SU-DHL-6 (cell line): ENCODE data around the gene PPIC.

Source experiments
- CTCF ChIP-seq: fragments of 200-600 bp; sonication (generic); IDR thresholded peaks from one replicate; pipeline ENCODE4 v1.5.1; 2017; ENCODE audit warnings: antibody characterized with exemption, mild to moderate bottlenecking, low read length, moderate library complexity; ENCODE audit not compliant: insufficient read depth, poor library complexity, severe bottlenecking
- EZH2phosphoT487 ChIP-seq: fragments of 200-600 bp; sonication (generic), shearing (Covaris generic); conservative IDR thresholded peaks from 2 replicates; pipeline ENCODE4 v1.6.1; 2018; ENCODE audit warnings: mild to moderate bottlenecking, antibody characterized with exemption, low read length, moderate library complexity, mixed read lengths

GRCh38 chr5:123037104-123037418 is 536 bp upstream of the PPIC start:
- TF ChIP-seq CTCF (no peak), EZH2phosphoT487 (no peak)
